Muscle of back (tissue), 11 donors: ENCODE measurements around the gene PTGER2. TPM values are rescaled to one million over a fixed set of nuclear protein-coding genes. Genes with fewer than 3 reads are reported as not detected.

Experiments used
- DNase-seq, 3 donors: peaks; one replicate each; pipeline versions ENCODE4 v3.0.0 to v3.0.0-alpha.2; 2013
- polyA plus RNA-seq, 10 donors: library from polyadenylated mRNA; unstranded; fragments of 120-200 nt; gene quantifications; one replicate each; pipeline ENCODE4 v1.2.1, GENCODE V29; 2013; ENCODE audit not compliant: insufficient read length in 10 of 10

The PTGER2 gene
- polyA plus RNA-seq, 10 donors = 0.76 to 4.8 (median 0.99) TPM

- DNase-seq = no peak
Observed at GRCh38 chr14:52336241-52336640, 22.1 kb downstream of the PTGER2 start.

DNA sequence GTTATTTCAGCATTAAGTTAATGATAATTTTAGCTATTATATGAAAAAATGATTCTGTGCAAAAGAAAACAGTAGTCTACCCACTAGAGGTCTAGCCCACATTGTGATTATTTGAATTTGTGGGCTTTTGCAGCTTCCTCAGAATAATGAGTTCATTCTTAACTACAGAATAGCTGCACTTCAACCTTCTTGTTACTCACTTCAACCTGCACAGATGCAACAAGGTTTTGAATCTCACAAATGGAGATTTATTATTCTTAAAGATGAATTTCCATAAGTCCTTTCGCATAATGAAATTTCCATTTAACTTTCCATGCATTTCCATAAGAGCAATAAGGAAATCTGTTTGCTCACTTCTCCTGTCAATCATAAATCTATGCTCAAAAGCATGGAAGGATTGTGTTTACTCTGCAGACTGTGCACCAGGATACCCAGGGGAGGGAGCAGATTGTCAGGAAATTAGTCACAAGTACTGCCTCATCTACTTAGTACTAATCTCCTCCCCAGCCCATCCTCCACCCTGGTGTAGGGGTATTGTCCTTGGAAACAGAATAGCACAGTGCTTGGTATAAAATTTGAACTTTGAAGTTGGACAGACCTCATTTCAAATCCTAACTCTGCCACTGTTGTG, 24.1 kb downstream of the PTGER2 start:
- no peak for DNase-seq

DNA sequence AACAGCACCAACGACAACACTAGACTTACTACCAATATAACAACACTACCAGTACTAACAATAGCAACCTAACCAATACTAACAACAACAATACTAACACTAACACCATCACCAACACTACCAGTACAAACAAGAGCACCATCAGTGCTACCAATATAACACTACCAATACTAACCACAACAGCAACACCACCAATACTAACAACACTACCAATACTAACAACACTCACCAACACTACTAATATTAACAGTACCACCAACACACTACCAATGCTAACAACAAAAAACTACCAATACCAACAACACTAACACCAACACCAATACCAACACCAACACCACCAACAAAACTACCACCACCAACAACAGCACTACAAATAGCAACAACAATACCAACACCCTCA, 25.1 kb downstream of the PTGER2 start:
- DNase-seq = no peak

GRCh38 chr14:52342849-52343596, 28.9 kb downstream of the PTGER2 start:
- no peak for DNase-seq

DNA sequence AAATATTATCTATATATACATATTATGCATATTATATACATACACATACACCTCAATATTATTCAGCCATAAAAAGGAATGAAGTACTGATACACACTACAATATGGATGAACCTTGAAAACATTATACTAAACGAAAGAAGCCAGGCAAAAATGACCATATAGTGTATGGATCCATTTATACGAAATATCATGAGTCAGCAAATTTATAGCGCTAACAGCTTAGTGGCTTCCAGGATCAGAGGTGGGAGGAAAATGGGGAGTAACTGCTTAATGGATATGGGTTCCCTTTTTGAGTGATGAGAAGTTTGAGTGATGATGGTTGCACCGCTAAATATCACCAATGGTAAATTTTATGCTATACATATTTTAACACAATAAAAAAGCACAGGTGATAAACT, 32.7 kb downstream of the PTGER2 start:
- no peak for DNase-seq

- no peak for DNase-seq
Observed at GRCh38 chr14:52348279-52348678, 34.2 kb downstream of the PTGER2 start.

DNA sequence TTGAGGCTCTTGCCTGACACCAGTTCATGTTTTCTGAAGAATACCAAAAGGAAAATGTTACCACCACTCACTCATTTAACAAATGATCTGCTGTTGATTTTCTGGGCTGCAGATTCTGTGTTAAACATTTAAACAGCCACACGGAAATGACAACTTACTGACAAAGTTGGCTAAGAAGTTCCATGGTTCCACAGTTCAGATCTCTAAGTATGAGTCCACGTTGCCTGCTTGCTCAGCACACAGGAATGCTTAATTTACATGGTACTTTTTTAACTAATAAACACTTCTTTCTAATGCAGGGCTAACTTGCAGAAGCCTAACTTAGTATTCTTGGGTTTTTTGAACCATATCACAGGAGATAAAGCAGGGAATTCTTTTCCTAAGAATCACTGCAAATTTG, 34.7 kb downstream of the PTGER2 start:
- DNase-seq = no peak

GRCh38 chr14:52349731-52350130, 35.6 kb downstream of the PTGER2 start:
- DNase-seq = no peak

- no peak for DNase-seq
Observed at GRCh38 chr14:52350445-52350844, 36.3 kb downstream of the PTGER2 start.

DNA sequence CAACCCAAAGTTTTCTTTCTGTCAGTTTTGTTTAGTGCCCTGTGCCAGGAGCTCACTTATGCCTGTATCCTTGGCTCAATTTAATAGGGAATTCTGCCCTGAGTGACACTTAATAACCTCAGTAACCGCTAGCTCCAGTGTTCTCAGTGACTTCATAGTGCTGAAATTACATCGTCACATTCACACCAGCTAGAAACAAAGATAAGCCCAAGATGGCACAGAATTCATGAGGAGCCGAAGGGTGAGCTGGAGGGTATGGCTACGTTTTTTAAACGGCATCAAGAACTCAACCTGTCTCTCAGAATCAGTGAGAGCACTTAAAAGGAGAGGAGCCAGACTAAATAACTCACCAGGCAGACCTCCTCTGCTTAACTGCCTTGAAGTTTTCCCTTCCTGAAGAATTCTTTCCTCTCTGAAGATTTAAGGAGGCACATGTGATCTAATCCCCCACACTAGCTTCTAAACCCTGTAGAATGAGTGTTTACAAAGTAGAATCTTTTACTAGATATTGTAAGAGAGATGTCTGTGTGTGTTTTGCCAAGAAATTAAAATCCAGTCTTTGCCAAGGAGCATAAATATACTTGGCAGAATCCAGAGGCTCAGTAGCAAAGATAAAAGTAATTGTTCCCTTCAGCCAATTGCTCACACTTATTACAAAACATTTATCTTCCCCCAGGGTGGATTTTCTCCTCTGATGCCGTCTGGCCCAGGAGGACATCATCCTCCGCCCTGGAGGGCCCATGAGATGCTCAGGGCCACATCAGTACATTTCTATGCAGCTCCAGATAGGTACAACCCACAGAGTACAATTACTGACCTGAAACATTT, 37.3 kb downstream of the PTGER2 start:
- peak in 1 of 3 donors; percentile 82 for DNase-seq

GRCh38 chr14:52352061-52352491, 38.0 kb downstream of the PTGER2 start:
- DNase-seq = peak in 1 of 3 donors; percentile 77

DNA sequence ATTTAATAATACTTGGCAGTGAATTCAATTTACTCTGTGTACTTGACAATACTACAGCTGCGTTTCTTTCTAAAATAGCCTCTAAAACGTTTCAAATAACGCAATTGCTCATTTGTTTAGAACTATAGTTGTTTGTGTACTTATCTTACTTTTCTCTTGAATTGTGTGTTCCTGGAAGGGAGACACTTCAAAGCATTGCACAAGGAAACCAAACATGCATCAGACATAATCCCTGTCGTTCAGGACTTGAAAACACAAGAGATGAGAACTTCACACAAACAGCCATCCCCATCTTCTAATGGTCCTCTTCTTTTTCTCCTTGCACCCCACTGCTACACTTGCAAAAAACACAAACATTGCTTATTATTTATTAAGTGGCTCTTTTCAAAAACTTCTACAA, 38.5 kb downstream of the PTGER2 start:
- no peak for DNase-seq

DNA sequence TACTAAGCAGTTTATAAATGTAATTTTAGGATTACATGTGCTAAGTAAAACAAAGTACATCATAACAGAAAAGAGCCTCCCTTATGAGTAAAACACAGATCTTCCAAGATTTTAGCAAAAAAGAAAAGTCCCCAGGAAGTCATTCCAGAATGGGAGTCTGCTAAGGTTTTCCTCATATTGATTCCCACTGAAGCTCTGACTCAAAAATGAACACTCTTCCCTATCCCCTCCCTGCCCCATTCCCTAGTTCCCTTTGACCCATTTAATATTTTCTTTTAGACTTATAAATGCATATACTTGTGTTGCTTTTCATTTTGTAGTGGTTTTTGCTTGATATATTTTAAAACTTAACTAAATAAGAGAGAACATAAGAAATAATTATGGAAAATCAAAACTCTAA, 40.1 kb downstream of the PTGER2 start:
- DNase-seq = no peak

DNA sequence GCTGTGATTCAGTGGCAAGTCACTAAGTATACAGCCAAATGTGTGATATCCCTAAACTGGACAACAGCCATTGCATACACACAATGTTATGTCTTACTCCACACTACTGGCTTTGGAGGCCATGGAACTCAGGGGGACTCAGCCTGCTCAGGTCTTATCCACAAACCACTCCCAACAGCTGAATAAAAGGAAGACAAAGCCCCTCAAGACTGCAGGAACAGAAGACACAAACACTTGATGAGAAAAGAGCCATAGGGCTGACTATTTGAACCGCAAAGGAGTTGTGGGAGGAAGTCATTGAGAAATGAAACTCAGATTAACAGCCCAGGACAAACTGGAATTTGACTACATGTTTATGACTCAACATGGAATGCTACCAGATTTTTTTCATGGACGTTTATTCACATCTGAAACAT, 40.9 kb downstream of the PTGER2 start:
- peak; percentile 46 to 87 (median 76) for DNase-seq

DNA sequence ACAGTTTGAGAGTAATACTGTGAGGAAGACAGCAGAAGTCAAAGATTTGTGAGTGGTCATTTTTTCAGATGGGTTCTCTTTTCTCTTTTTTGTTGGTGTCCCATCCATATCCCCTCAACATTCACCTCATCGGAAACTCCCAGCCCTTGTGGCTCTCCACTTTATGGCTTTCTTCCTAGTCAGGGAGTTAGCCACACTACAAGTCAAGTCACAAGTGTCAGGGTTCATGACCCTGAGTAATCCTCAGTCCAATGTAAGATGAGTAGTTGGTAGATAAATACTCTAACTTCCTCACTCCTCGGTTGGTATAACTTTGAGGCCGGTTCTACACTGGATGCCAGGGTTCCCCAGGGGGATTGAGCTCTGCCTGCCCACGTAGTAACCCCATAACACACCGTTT, 41.4 kb downstream of the PTGER2 start:
- DNase-seq = no peak

DNA sequence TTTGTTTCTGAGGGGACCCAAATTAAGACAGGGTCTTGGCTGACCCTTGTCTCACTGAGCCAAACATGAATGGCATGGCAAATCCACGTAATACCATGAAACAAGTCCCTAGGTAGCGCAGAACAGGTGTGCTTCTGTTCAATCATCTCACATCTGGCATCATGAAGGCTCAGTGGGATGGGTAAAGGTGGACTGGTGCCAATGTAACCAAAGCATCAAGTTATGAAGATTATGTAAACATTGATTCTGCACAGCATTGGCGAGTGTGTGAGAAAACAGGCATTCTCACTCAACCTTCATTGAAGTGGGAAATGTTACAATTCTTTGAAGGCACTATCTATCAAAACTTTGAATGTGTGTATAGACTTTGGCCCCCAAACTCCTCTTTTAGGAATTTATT, 41.9 kb downstream of the PTGER2 start:
- no peak for DNase-seq

DNA sequence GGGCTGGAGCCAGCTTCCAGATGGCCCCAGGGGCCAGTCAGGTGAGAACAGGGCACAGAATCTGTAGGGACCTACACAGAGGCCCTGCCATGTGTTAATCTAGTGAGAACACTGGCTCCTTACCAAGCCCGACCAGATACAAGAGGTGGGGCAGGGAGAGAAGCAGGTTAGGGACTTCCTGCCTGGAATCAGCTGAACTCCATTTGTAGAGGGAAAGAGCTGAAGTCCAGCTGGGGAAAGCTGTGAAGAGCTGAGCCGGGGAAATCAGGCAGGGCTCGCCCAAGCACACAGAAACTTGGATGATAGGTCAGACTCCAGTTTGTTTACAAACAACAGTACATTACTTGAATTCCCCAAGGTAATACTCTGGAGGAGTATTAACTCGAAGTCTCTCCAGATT, 46.7 kb downstream of the PTGER2 start:
- peak in 1 of 3 donors; percentile 66 for DNase-seq

DNA sequence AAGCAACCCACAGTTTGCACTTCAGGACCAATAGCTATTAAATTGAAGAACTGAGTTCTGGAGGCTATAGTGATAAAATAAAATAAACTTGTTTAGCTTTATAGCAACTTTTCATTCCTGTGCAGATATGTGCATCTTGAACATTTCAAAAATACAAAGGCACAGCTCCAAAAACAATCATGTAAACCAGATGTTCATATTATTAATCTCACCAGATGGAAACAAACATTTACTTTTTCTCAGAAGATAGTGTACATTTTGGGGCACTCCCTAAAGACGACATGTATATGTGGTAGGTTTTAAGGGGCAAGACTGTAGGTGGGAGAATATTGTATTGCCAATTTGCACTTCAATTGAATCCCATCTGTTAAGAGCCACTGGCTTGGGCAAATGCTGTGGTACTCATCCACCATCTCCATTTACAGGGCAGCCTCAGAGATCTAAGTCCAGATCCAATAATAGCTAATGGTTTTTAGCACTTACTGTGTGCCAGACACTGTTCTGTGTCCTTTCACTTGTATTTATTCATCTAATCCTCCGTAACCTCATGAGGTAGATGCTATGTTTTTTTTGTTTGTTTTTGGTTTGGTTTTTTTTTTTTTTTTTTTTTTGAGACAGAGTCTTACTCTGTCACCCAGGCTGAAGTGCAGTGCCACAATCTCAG, 49.1 kb downstream of the PTGER2 start:
- peak in 2 of 3 donors; percentile 51 to 82 for DNase-seq

GRCh38 chr14:52363961-52364360, 49.8 kb downstream of the PTGER2 start:
- peak in 1 of 3 donors; percentile 53 for DNase-seq

GRCh38 chr14:52365071-52365470, 51.0 kb downstream of the PTGER2 start:
- DNase-seq = no peak

GRCh38 chr14:52366796-52367315, 52.7 kb downstream of the PTGER2 start:
- DNase-seq = no peak

GRCh38 chr14:52369305-52369801, 55.2 kb downstream of the PTGER2 start:
- DNase-seq = peak in 2 of 3 donors; percentile 50 to 66
